ENCODE measurements around the gene FBXO11. TPM values are rescaled to one million over a fixed set of nuclear protein-coding genes. Genes with fewer than 3 reads are reported as not detected.

FBXO11 gene
- total and polyA plus RNA-seq, 12 donors = 21.7 to 61.7 (median 46.6) TPM

DNA sequence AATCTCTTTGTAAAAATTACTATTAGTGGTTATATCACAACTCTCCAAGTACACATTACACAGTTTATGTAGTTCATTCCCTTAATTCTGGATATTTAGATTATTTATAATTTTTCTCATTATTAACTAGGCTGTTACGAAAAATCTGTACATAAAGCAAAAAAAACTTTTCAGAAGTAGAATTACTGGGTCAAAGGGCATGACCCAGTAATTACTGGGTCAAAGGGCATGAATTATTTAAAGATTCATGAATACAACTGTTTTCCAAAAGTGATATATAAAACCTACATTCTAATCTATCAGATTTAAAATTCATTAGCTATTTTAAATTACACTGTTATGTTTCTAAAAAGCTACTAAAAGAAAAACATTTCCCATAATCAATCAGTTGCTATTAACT is 68.0 kb downstream of the FBXO11 start:
- no peak overlapping the region for H3K4me3 ChIP-seq
- TF ChIP-seq CTCF (IDR thresholded peaks at IDR 0.05) = no peak
- no peak for TF ChIP-seq POLR2A (IDR thresholded peaks at IDR 0.05)

GRCh38 chr2:47833516-47833968 is 72.8 kb downstream of the FBXO11 start:
- no peak for TF ChIP-seq CTCF (IDR thresholded peaks at IDR 0.05)
- no peak for TF ChIP-seq POLR2A (IDR thresholded peaks at IDR 0.05)
- no peak for DNase-seq
- Histone ChIP-seq H3K27ac (no peak overlapping the region), H3K4me1 (replicated peaks in 1 of 2) (peaks cover 0 to 5% of the 10 kb centered on the region in 2 donors), H3K9me3 (replicated peaks in 1 of 3) (no peaks in the 10 kb centered on the region), H3K27me3 (no peaks in the 10 kb centered on the region), H3K36me3 (replicated peaks in 1 of 2) (peaks cover 0 to 88% of the 10 kb centered on the region in 2 donors), H3K4me3 (no peak overlapping the region)
- intact Hi-C loops (cut with DNase I) = no loop called here
- WGBS, 4 donors = 92 to 96% (median 94%) methylated on average over 2 of the region's 2 CpGs

More for the DNA sequence above, 68.0 kb downstream of the FBXO11 start:
- DNase-seq = no peak
- no peaks in the 10 kb centered on the region for H3K27me3 ChIP-seq
- intact Hi-C loops (cut with DNase I) = no loop called here
- no peaks in the 10 kb centered on the region for H3K9me3 ChIP-seq (replicated peaks in 1 of 3)
- 80 to 95% (median 89%) methylated on average over 1 of the region's 1 CpG for WGBS, 4 donors
- peaks cover 0 to 9% of the 10 kb centered on the region in 2 donors for H3K4me1 ChIP-seq (replicated peaks in 1 of 2)
- H3K27ac ChIP-seq = no peak overlapping the region
- peaks cover 0 to 59% of the 10 kb centered on the region in 2 donors for H3K36me3 ChIP-seq (replicated peaks in 1 of 2)

- Histone ChIP-seq H3K27ac (no peak overlapping the region), H3K9me3 (replicated peaks in 1 of 3) (no peaks in the 10 kb centered on the region), H3K36me3 (replicated peaks in 1 of 2) (peaks cover 5 to 53% of the 10 kb centered on the region in 2 donors), H3K4me1 (replicated peaks in 1 of 2) (no peaks in the 10 kb centered on the region), H3K27me3 (no peaks in the 10 kb centered on the region), H3K4me3 (no peak overlapping the region)
- intact Hi-C loops (cut with DNase I) = no loop called here
- DNase-seq = no peak
- no peak for TF ChIP-seq POLR2A (IDR thresholded peaks at IDR 0.05)
- TF ChIP-seq CTCF (IDR thresholded peaks at IDR 0.05) = no peak
Observed at GRCh38 chr2:47822518-47822917, 83.8 kb downstream of the FBXO11 start.

GRCh38 chr2:47819834-47820233 is 86.5 kb downstream of the FBXO11 start:
- no peaks in the 10 kb centered on the region for H3K27me3 ChIP-seq
- H3K4me1 ChIP-seq (replicated peaks in 1 of 2) = no peaks in the 10 kb centered on the region
- no peak overlapping the region for H3K4me3 ChIP-seq
- intact Hi-C loops (cut with DNase I) = no loop called here
- no peak overlapping the region for H3K27ac ChIP-seq
- H3K36me3 ChIP-seq (replicated peaks in 1 of 2) = peaks cover 5 to 76% of the 10 kb centered on the region in 2 donors
- no peaks in the 10 kb centered on the region for H3K9me3 ChIP-seq (replicated peaks in 1 of 3)
- TF ChIP-seq POLR2A (IDR thresholded peaks at IDR 0.05) = no peak
- no peak for TF ChIP-seq CTCF (IDR thresholded peaks at IDR 0.05)
- 67 to 78% (median 71%) methylated on average over 3 of the region's 3 CpGs for WGBS, 4 donors
- DNase-seq = no peak

Data from adrenal gland (tissue), 12 donors.